ENCODE data around the gene HMCN1. TPM values are rescaled to one million over a fixed set of nuclear protein-coding genes. Genes with fewer than 3 reads are reported as not detected.

HMCN1 gene
- total RNA-seq, 2 donors from 2014 or later = 6.5 to 7.4 TPM

GRCh38 chr1:185933580-185933979, 199.4 kb downstream of the HMCN1 start:
- no peak overlapping the region for H3K9ac ChIP-seq (ENCODE audit: extremely low read depth, low read length, poor library complexity, severe bottlenecking)
- Mint-ChIP-seq H3K4me1 (no peaks in the 10 kb centered on the region), H3K36me3 (ENCODE audit: low read depth) (peaks cover 10% of the 10 kb centered on the region), H3K27ac (no peak overlapping the region), H3K4me3 (no peak overlapping the region), H3K27me3 (ENCODE audit: insufficient read depth) (no peaks in the 10 kb centered on the region), H3K9me3 (peaks cover 11% of the 10 kb centered on the region)
- H3K4me1 ChIP-seq (ENCODE audit: control insufficient read depth, insufficient read depth, low read length) = no peaks in the 10 kb centered on the region
- H3K9me3 ChIP-seq (ENCODE audit: control insufficient read depth, low read length) = peaks cover 4% of the 10 kb centered on the region
- no peaks in the 10 kb centered on the region for H3K36me3 ChIP-seq (ENCODE audit: control insufficient read depth, insufficient read depth, low read length)
- H3K27me3 ChIP-seq (ENCODE audit: control insufficient read depth, insufficient read depth, low read length, poor library complexity, severe bottlenecking) = no peaks in the 10 kb centered on the region
- no peak for TF ChIP-seq CTCF (conservative IDR thresholded peaks at IDR 0.05)
- no peak overlapping the region for H3K27ac ChIP-seq (ENCODE audit: low read depth, low read length)
- DNase-seq = no peak
- H3K4me3 ChIP-seq (ENCODE audit: low read length) = no peak overlapping the region
- WGBS, 2 experiments (ENCODE audit: insufficient coverage in 1 of 2, insufficient read length in 1 of 2) = 88 to 94% methylated on average over 2 to 4 of the region's 4 CpGs

- no peaks in the 10 kb centered on the region for H3K27me3 Mint-ChIP-seq (ENCODE audit: insufficient read depth)
- TF ChIP-seq CTCF (conservative IDR thresholded peaks at IDR 0.05) = no peak
Observed at GRCh38 chr1:185934476-185935189, 200.4 kb downstream of the HMCN1 start.

GRCh38 chr1:185935360-185935759, 201.2 kb downstream of the HMCN1 start:
- H3K27me3 Mint-ChIP-seq (ENCODE audit: insufficient read depth) = no peaks in the 10 kb centered on the region

More at GRCh38 chr1:185934476-185935189, 200.4 kb downstream of the HMCN1 start:
- Mint-ChIP-seq H3K4me3 (no peak overlapping the region), H3K9me3 (peaks cover 12% of the 10 kb centered on the region), H3K4me1 (peaks cover 4% of the 10 kb centered on the region), H3K27ac (no peak overlapping the region), H3K36me3 (ENCODE audit: low read depth) (peaks cover 10% of the 10 kb centered on the region)
- no peak for DNase-seq
- Histone ChIP-seq H3K27ac (ENCODE audit: low read depth, low read length) (no peak overlapping the region), H3K36me3 (ENCODE audit: control insufficient read depth, insufficient read depth, low read length) (no peaks in the 10 kb centered on the region), H3K27me3 (ENCODE audit: control insufficient read depth, insufficient read depth, low read length, poor library complexity, severe bottlenecking) (no peaks in the 10 kb centered on the region), H3K9me3 (ENCODE audit: control insufficient read depth, low read length) (peaks cover 4% of the 10 kb centered on the region), H3K9ac (ENCODE audit: extremely low read depth, low read length, poor library complexity, severe bottlenecking) (no peak overlapping the region), H3K4me1 (ENCODE audit: control insufficient read depth, insufficient read depth, low read length) (no peaks in the 10 kb centered on the region), H3K4me3 (ENCODE audit: low read length) (no peak overlapping the region)
- 95 to 100% methylated on average over 3 to 5 of the region's 5 CpGs for WGBS, 2 experiments (ENCODE audit: insufficient coverage in 1 of 2, insufficient read length in 1 of 2)

More at GRCh38 chr1:185935360-185935759, 201.2 kb downstream of the HMCN1 start:
- no peak overlapping the region for H3K27ac Mint-ChIP-seq
- no peak overlapping the region for H3K9ac ChIP-seq (ENCODE audit: extremely low read depth, low read length, poor library complexity, severe bottlenecking)
- peaks cover 4% of the 10 kb centered on the region for H3K9me3 ChIP-seq (ENCODE audit: control insufficient read depth, low read length)
- no peak overlapping the region for H3K27ac ChIP-seq (ENCODE audit: low read depth, low read length)
- DNase-seq = no peak
- no peak overlapping the region for H3K4me3 ChIP-seq (ENCODE audit: low read length)
- TF ChIP-seq CTCF (conservative IDR thresholded peaks at IDR 0.05) = no peak
- no peaks in the 10 kb centered on the region for H3K27me3 ChIP-seq (ENCODE audit: control insufficient read depth, insufficient read depth, low read length, poor library complexity, severe bottlenecking)
- peaks cover 12% of the 10 kb centered on the region for H3K9me3 Mint-ChIP-seq
- no peaks in the 10 kb centered on the region for H3K36me3 ChIP-seq (ENCODE audit: control insufficient read depth, insufficient read depth, low read length)
- no peaks in the 10 kb centered on the region for H3K4me1 ChIP-seq (ENCODE audit: control insufficient read depth, insufficient read depth, low read length)
- peaks cover 10% of the 10 kb centered on the region for H3K36me3 Mint-ChIP-seq (ENCODE audit: low read depth)
- H3K4me1 Mint-ChIP-seq = peaks cover 4% of the 10 kb centered on the region
- no peak overlapping the region for H3K4me3 Mint-ChIP-seq

Measured in endodermal cell (in vitro differentiated cells).